GM12878 (cell line): ENCODE data around the gene APLN. TPM values are rescaled to one million over a fixed set of nuclear protein-coding genes. Genes with fewer than 3 reads are reported as not detected.

Source experiments
- ATAC-seq: fragments of 200-7000 bp; cut with Tn5 transposase; 3 replicates; pipeline ENCODE4 v1.9.1; 2020; ENCODE audit warnings: mild to moderate bottlenecking, moderate library complexity
- BruUV-seq: library from RNA; stranded (reverse); fragments of 400-500 nt; replicated peaks from 2 replicates; lab custom pipeline; 2021; lab: Mats Ljungman, UMichigan
- CTCF ChIA-PET: fragments of 300-600 bp; sonication (Branson Sonifier 250); formaldehyde crosslinking; extraction: SDS; loops from one replicate; lab custom pipeline; 2021; ENCODE audit warnings: inconsistent platforms; lab: Yijun Ruan, JAX
- POLR2A ChIA-PET: fragments of 350-600 bp; formaldehyde crosslinking; extraction: SDS; loops from one replicate; lab custom pipeline; 2021; ENCODE audit warnings: inconsistent platforms; lab: Charles Lee
- RAD21 ChIA-PET: fragments of 300-600 bp; sonication (Branson Sonifier 250); formaldehyde crosslinking; loops from one replicate; lab custom pipeline; 2023; ENCODE audit warnings: antibody characterized with exemption; ENCODE audit not compliant: unreplicated experiment; lab: Charles Lee
- SMC1A ChIA-PET: fragments of 300-600 bp; sonication (Branson Sonifier 250); formaldehyde crosslinking; loops from one replicate; lab custom pipeline; 2023; ENCODE audit not compliant: unreplicated experiment, uncharacterized antibody; lab: Charles Lee
- DNase-seq: peaks from one replicate; pipeline ENCODE4 v3.0.0-alpha.2; 2011; ENCODE audit warnings: low read depth, low spot score
- FAIRE-seq: peaks from 3 replicates; lab custom pipeline; 2011; peaks lifted over from hg19 to GRCh38; lab: Jason Lieb, UNC
- H2AFZ ChIP-seq: 2 replicates; pipeline ENCODE4 v1.6.0; 2011; ENCODE audit warnings: low read depth, low read length, control low read depth; ENCODE audit not compliant: control insufficient read depth
- H3K27ac ChIP-seq: 2 replicates; pipeline ENCODE4 v1.5.1; 2011; ENCODE audit warnings: control low read depth; ENCODE audit not compliant: control insufficient read depth, insufficient read depth
- H3K27me3 ChIP-seq, 2 experiments: replicated peaks in 1 of 2; 2 replicates each; pipeline versions ENCODE4 v1.6.0 to v1.6.1; 2011; ENCODE audit warnings: low read length in 1 of 2; ENCODE audit not compliant: control insufficient read depth in 2 of 2, insufficient read depth in 2 of 2
- H3K36me3 ChIP-seq, 2 experiments: 2 replicates each; pipeline ENCODE4 v1.5.1; 2011; ENCODE audit warnings: low read length in 1 of 2; ENCODE audit not compliant: control insufficient read depth in 2 of 2, insufficient read depth in 2 of 2
- H3K4me1 ChIP-seq: 2 replicates; pipeline ENCODE4 v1.6.1; 2011; ENCODE audit warnings: mild to moderate bottlenecking, low read length, moderate library complexity, mixed read lengths; ENCODE audit not compliant: control insufficient read depth, insufficient read depth
- H3K4me2 ChIP-seq: 2 replicates; pipeline ENCODE4 v1.6.0; 2011; ENCODE audit warnings: control low read depth; ENCODE audit not compliant: control insufficient read depth, insufficient read depth
- H3K4me3 ChIP-seq: fragments of 200-600 bp; sonication (generic); 2 replicates; pipeline ENCODE4 v1.5.1; 2016
- H3K79me2 ChIP-seq: 2 replicates; pipeline ENCODE4 v1.6.0; 2011; ENCODE audit warnings: low read length; ENCODE audit not compliant: control insufficient read depth, insufficient read depth
- H3K9ac ChIP-seq: 2 replicates; pipeline ENCODE4 v1.8.0; 2011; ENCODE audit warnings: low read length, control low read depth, mixed read lengths; ENCODE audit not compliant: control insufficient read depth, insufficient read depth
- H3K9me3 ChIP-seq: replicated peaks from 3 replicates; pipeline ENCODE4 v1.5.1; 2011; ENCODE audit warnings: mild to moderate bottlenecking, low read length; ENCODE audit not compliant: control insufficient read depth, insufficient read depth
- H4K20me1 ChIP-seq: 2 replicates; pipeline ENCODE4 v1.6.0; 2011; ENCODE audit not compliant: control insufficient read depth, insufficient read depth
- CHD4 ChIP-seq: fragments of 200-600 bp; sonication (generic); IDR thresholded peaks from 2 replicates; pipeline ENCODE4 v1.6.1; 2016; ENCODE audit warnings: mild to moderate bottlenecking
- CREM ChIP-seq: IDR thresholded peaks from 2 replicates; pipeline ENCODE4 v1.6.1; 2014; ENCODE audit warnings: antibody characterized with exemption, low read depth
- EZH2 ChIP-seq: IDR thresholded peaks from 2 replicates; pipeline ENCODE4 v1.6.1; 2012; ENCODE audit warnings: low read depth, mild to moderate bottlenecking, control low read depth, inconsistent platforms, low read length, borderline replicate concordance; ENCODE audit not compliant: control insufficient read depth
- FOS ChIP-seq: IDR thresholded peaks from 3 replicates; pipeline ENCODE4 v1.6.1; 2011; ENCODE audit warnings: borderline replicate concordance; ENCODE audit not compliant: insufficient read length; ENCODE audit errors: extremely low read depth
- GATAD2B ChIP-seq: fragments of 450-650 bp; conservative IDR thresholded peaks from 2 replicates; pipeline ENCODE4 v1.6.1; 2017; ENCODE audit warnings: low read depth, mild to moderate bottlenecking, moderate library complexity
- IKZF2 ChIP-seq, 2 experiments: fragments of 450-650 bp; IDR thresholded peaks; 2 replicates each; pipeline ENCODE4 v1.6.1; 2017; ENCODE audit warnings: mild to moderate bottlenecking in 2 of 2, moderate library complexity in 2 of 2
- KLF5 ChIP-seq: fragments of 450-650 bp; IDR thresholded peaks from 2 replicates; pipeline ENCODE4 v1.6.1; 2014; ENCODE audit warnings: mild to moderate bottlenecking; ENCODE audit not compliant: partially characterized antibody
- PAX5 ChIP-seq: IDR thresholded peaks from 2 replicates; pipeline ENCODE4 v1.6.1; 2011; ENCODE audit warnings: low read depth, low read length, borderline replicate concordance
- POU2F2 ChIP-seq: IDR thresholded peaks from 3 replicates; pipeline ENCODE4 v1.6.1; 2011; ENCODE audit warnings: low read depth, mild to moderate bottlenecking, low read length, borderline replicate concordance
- SIN3A ChIP-seq: IDR thresholded peaks from 2 replicates; pipeline ENCODE4 v1.6.1; 2012; ENCODE audit warnings: low read depth, low read length, improper control_type of control experiment
- STAT1 ChIP-seq: fragments of 450-650 bp; conservative IDR thresholded peaks from 2 replicates; pipeline ENCODE4 v1.6.1; 2014; ENCODE audit warnings: antibody characterized with exemption, mild to moderate bottlenecking
- ZNF274 ChIP-seq: IDR thresholded peaks from one replicate; pipeline ENCODE4 v1.8.0; 2011; ENCODE audit not compliant: insufficient read length, insufficient read depth
- ZZZ3 ChIP-seq: IDR thresholded peaks from 2 replicates; pipeline ENCODE4 v1.6.1; 2011; ENCODE audit warnings: low read depth; ENCODE audit not compliant: control insufficient read depth, insufficient read length
- WGBS: methylation state at CpG from one replicate; pipeline ENCODE4 v1.1.6; 2016; ENCODE audit warnings: low lambda C conversion rate; ENCODE audit not compliant: insufficient replicate concordance, insufficient coverage; ENCODE audit errors: missing lambda C conversion rate; 5-methylcytosine and 5-hydroxymethylcytosine counted together
- in situ Hi-C: fragments of 300-500 bp; cut with MboI; formaldehyde crosslinking; loops from 9 replicates; pipeline ENCODE4 v1.14.3; 2018; ENCODE audit warnings: mixed read lengths
- intact Hi-C: fragments of 100-400 bp; cut with micrococcal nuclease; formaldehyde crosslinking; loops from one replicate; pipeline ENCODE4 v1.14.2; 2022; ENCODE audit not compliant: unreplicated experiment
- polyA plus RNA-seq, 11 experiments: library from polyadenylated mRNA; depleted of rRNA in 4 of 11; unstranded in 6 of 11; stranded (reverse) in 5 of 11; fragments of >200 nt; fragmentation: Nextera tagmentation in 4 of 11; fragmentation: Illumina TruSeq in 1 of 11; extraction: Ambion mirVana in 4 of 11; extraction: Trizol in 1 of 11; gene quantifications; 1 replicate in 1 of 11; 2 replicates in 10 of 11; pipeline versions ENCODE4 v1.2.1 to v1.2.3, GENCODE V29; 2011 to 2016; ENCODE audit warnings: inconsistent platforms in 2 of 11, missing spikeins in 2 of 11, low read depth in 1 of 11
- total RNA-seq, 4 experiments: library from RNA; depleted of rRNA in 3 of 4; stranded (reverse); fragments of >200 nt in 3 of 4; fragmentation: Illumina TruSeq in 1 of 4; extraction: Trizol in 1 of 4; gene quantifications; 2 replicates each; pipeline versions ENCODE4 v1.2.1 to v1.2.3, GENCODE V29; 2013 to 2021
- TF ChIP-seq, protein P1 (sequence below): fragments of 450-650 bp; IDR thresholded peaks from 2 replicates; pipeline ENCODE4 v1.6.1; 2017; ENCODE audit warnings: mild to moderate bottlenecking, low read depth, inconsistent platforms; ENCODE audit not compliant: poor library complexity, severe bottlenecking
- TF ChIP-seq, protein P2 (sequence below): fragments of 450-650 bp; formaldehyde crosslinking; IDR thresholded peaks from 2 replicates; pipeline ENCODE4 v1.5.0; 2022; ENCODE audit warnings: mild to moderate bottlenecking, missing genetic modification characterization
- TF ChIP-seq, protein P3 (sequence below): fragments of 450-650 bp; formaldehyde crosslinking; IDR thresholded peaks from 2 replicates; pipeline ENCODE4 v1.4.0; 2020; ENCODE audit warnings: mild to moderate bottlenecking, moderate library complexity

Gene APLN
- total and polyA plus RNA-seq, 10 of the 15 experiments (the other 5 are each of a cell fraction or from before 2014, with no cell fraction given) = 0.31 TPM; not detected in 9

DNA sequence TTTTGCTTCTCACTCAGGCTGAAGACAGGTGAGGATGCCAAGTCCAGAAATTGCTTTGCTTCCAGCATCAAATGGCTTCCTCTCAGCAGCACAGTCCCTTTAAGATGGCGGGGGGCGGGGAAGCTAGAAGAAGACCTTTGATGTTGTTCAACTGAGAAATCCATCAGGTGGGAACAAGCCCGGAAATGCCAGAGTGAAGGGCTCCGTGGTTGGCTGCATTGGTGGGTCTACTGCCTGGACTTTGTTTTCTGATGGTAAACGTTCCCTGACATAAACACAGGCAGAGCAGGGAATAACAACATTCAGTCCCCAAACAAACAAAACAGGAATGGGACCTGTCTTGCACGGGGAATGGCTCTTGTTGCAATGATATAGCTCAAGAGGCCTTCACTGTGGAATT lies 37.3 kb downstream of the APLN start:
- no TSS peak for BruUV-seq
- WGBS = 26% methylated on average over 6 of the region's 6 CpGs
- no peak for TF ChIP-seq GATAD2B
- no peak for TF ChIP-seq ZNF274
- no peak for TF ChIP-seq IKZF2 (IDR thresholded peaks at IDR 0.05)
- no peak for TF ChIP-seq STAT1
- TF ChIP-seq, protein P1, sequence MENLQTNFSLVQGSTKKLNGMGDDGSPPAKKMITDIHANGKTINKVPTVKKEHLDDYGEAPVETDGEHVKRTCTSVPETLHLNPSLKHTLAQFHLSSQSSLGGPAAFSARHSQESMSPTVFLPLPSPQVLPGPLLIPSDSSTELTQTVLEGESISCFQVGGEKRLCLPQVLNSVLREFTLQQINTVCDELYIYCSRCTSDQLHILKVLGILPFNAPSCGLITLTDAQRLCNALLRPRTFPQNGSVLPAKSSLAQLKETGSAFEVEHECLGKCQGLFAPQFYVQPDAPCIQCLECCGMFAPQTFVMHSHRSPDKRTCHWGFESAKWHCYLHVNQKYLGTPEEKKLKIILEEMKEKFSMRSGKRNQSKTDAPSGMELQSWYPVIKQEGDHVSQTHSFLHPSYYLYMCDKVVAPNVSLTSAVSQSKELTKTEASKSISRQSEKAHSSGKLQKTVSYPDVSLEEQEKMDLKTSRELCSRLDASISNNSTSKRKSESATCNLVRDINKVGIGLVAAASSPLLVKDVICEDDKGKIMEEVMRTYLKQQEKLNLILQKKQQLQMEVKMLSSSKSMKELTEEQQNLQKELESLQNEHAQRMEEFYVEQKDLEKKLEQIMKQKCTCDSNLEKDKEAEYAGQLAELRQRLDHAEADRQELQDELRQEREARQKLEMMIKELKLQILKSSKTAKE = no peak
- TF ChIP-seq, protein P2, sequence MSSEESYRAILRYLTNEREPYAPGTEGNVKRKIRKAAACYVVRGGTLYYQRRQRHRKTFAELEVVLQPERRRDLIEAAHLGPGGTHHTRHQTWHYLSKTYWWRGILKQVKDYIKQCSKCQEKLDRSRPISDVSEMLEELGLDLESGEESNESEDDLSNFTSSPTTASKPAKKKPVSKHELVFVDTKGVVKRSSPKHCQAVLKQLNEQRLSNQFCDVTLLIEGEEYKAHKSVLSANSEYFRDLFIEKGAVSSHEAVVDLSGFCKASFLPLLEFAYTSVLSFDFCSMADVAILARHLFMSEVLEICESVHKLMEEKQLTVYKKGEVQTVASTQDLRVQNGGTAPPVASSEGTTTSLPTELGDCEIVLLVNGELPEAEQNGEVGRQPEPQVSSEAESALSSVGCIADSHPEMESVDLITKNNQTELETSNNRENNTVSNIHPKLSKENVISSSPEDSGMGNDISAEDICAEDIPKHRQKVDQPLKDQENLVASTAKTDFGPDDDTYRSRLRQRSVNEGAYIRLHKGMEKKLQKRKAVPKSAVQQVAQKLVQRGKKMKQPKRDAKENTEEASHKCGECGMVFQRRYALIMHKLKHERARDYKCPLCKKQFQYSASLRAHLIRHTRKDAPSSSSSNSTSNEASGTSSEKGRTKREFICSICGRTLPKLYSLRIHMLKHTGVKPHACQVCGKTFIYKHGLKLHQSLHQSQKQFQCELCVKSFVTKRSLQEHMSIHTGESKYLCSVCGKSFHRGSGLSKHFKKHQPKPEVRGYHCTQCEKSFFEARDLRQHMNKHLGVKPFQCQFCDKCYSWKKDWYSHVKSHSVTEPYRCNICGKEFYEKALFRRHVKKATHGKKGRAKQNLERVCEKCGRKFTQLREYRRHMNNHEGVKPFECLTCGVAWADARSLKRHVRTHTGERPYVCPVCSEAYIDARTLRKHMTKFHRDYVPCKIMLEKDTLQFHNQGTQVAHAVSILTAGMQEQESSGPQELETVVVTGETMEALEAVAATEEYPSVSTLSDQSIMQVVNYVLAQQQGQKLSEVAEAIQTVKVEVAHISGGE (CRISPR knock-in tag) = no peak
- TF ChIP-seq CHD4 = no peak
- no peak for TF ChIP-seq POU2F2
- TF ChIP-seq SIN3A = no peak
- TF ChIP-seq PAX5 = no peak
- TF ChIP-seq ZZZ3 = no peak
- TF ChIP-seq, protein P3, sequence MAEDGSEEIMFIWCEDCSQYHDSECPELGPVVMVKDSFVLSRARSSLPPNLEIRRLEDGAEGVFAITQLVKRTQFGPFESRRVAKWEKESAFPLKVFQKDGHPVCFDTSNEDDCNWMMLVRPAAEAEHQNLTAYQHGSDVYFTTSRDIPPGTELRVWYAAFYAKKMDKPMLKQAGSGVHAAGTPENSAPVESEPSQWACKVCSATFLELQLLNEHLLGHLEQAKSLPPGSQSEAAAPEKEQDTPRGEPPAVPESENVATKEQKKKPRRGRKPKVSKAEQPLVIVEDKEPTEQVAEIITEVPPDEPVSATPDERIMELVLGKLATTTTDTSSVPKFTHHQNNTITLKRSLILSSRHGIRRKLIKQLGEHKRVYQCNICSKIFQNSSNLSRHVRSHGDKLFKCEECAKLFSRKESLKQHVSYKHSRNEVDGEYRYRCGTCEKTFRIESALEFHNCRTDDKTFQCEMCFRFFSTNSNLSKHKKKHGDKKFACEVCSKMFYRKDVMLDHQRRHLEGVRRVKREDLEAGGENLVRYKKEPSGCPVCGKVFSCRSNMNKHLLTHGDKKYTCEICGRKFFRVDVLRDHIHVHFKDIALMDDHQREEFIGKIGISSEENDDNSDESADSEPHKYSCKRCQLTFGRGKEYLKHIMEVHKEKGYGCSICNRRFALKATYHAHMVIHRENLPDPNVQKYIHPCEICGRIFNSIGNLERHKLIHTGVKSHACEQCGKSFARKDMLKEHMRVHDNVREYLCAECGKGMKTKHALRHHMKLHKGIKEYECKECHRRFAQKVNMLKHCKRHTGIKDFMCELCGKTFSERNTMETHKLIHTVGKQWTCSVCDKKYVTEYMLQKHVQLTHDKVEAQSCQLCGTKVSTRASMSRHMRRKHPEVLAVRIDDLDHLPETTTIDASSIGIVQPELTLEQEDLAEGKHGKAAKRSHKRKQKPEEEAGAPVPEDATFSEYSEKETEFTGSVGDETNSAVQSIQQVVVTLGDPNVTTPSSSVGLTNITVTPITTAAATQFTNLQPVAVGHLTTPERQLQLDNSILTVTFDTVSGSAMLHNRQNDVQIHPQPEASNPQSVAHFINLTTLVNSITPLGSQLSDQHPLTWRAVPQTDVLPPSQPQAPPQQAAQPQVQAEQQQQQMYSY = no peak
- TF ChIP-seq KLF5 = no peak
- no peak for TF ChIP-seq FOS
- TF ChIP-seq EZH2 = no peak
- no peak for TF ChIP-seq CREM

More for the DNA sequence above, 37.3 kb downstream of the APLN start:
- Histone ChIP-seq H3K4me2 (no peak overlapping the region), H3K9me3 (no peaks in the 10 kb centered on the region), H4K20me1 (no peaks in the 10 kb centered on the region; the same call in 1 of the 2 replicates), H3K9ac (no peak overlapping the region), H3K27ac (no peak overlapping the region), H3K79me2 (no peaks in the 10 kb centered on the region), H3K27me3 (no peaks in the 10 kb centered on the region; a peak in 1 of 4 replicates), H3K4me1 (no peaks in the 10 kb centered on the region), H3K4me3 (no peak overlapping the region), H3K36me3 (no peaks in the 10 kb centered on the region), H2AFZ (no peak overlapping the region)
- ATAC-seq = no peak
- intact Hi-C loops (no loop called here), in situ Hi-C loops (loop anchor here (25.0 kb wide), 2 partner anchors 445 to 570 kb away; no protein-coding TSS in a partner anchor)
- SMC1A ChIA-PET = interaction anchor here (1.2 kb wide), 1 partner anchor 443 kb away, joined by 5 read pairs; no protein-coding TSS in a partner anchor
- FAIRE-seq = no peak
- POLR2A ChIA-PET = no interaction called here
- no peak for DNase-seq
- CTCF ChIA-PET = interaction anchor here (2.0 kb wide), 1 partner anchor 13 kb away, joined by 7 read pairs; no protein-coding TSS in a partner anchor
- RAD21 ChIA-PET = no interaction called here
